NCI-H2196 treated with DMSO at 0.1 percent for 48 hours (cell line): ENCODE measurements around the gene ULK3.
A peak's percentile ranks its signal among the peaks of the same experiment; 100 is the strongest.

Source experiments
- DNase-seq: peaks from one replicate; lab custom pipeline; 2025; ENCODE audit not compliant: unreplicated experiment; lab: John Stamatoyannopoulos, UW

Gene ULK3

GRCh38 chr15:74824976-74825375 lies 18.0 kb downstream of the ULK3 start:
- DNase-seq: no peak

- DNase-seq: no peak
These were observed 19.6 kb downstream of the ULK3 start for GRCh38 chr15:74823324-74823723.

- DNase-seq: no peak
These were observed 20.7 kb downstream of the ULK3 start for GRCh38 chr15:74822233-74822632.

- DNase-seq: no peak
These were observed 21.2 kb downstream of the ULK3 start for GRCh38 chr15:74821790-74822158.

GRCh38 chr15:74821091-74821789 lies 21.7 kb downstream of the ULK3 start:
- DNase-seq: no peak

GRCh38 chr15:74820056-74820455 lies 22.9 kb downstream of the ULK3 start:
- no peak for DNase-seq

GRCh38 chr15:74817370-74817737 lies 25.6 kb downstream of the ULK3 start:
- DNase-seq: no peak

- no peak for DNase-seq
These were observed 26.2 kb downstream of the ULK3 start for GRCh38 chr15:74816624-74817369.

GRCh38 chr15:74815961-74816360 lies 27.0 kb downstream of the ULK3 start:
- DNase-seq: no peak

- DNase-seq: no peak
These were observed 27.6 kb downstream of the ULK3 start for GRCh38 chr15:74815121-74815934.

GRCh38 chr15:74812533-74812932 lies 30.4 kb downstream of the ULK3 start, which contains the start of gene LMAN1L:
LMAN1L (plus strand) TSS chr15:74812835; CDS start chr15:74812855, 20 bp downstream.
- no peak for DNase-seq

- DNase-seq: no peak
These were observed 33.0 kb downstream of the ULK3 start for GRCh38 chr15:74809956-74810355.

- DNase-seq: no peak
These were observed 33.7 kb downstream of the ULK3 start for GRCh38 chr15:74809242-74809641.

GRCh38 chr15:74808840-74809229 lies 34.1 kb downstream of the ULK3 start:
- no peak for DNase-seq

- peak; percentile 52 for DNase-seq
These were observed 34.7 kb downstream of the ULK3 start for GRCh38 chr15:74808078-74808839.

- DNase-seq: no peak
These were observed 35.7 kb downstream of the ULK3 start for GRCh38 chr15:74807282-74807681.

- no peak for DNase-seq
These were observed 38.0 kb downstream of the ULK3 start for GRCh38 chr15:74804935-74805334.

- DNase-seq: no peak
These were observed 40.0 kb downstream of the ULK3 start for GRCh38 chr15:74802862-74803447.

GRCh38 chr15:74802290-74802689 lies 40.7 kb downstream of the ULK3 start:
- no peak for DNase-seq

- DNase-seq: no peak
These were observed 41.5 kb downstream of the ULK3 start for GRCh38 chr15:74801311-74801997.
